Activated CD4-positive, alpha-beta T cell treated with anti-CD3 and anti-CD28 coated beads, Interleukin-2, amount 50 U/mL, for 4 hours (primary cell): Measurements from ENCODE around the gene PIK3R5.
A peak's percentile ranks its signal among the peaks of the same experiment; 100 is the strongest.

ENCODE experiments used
- DNase-seq, 2 experiments: peaks; one replicate each; pipeline ENCODE4 v3.0.0-alpha.2; 2020

The PIK3R5 gene

DNA sequence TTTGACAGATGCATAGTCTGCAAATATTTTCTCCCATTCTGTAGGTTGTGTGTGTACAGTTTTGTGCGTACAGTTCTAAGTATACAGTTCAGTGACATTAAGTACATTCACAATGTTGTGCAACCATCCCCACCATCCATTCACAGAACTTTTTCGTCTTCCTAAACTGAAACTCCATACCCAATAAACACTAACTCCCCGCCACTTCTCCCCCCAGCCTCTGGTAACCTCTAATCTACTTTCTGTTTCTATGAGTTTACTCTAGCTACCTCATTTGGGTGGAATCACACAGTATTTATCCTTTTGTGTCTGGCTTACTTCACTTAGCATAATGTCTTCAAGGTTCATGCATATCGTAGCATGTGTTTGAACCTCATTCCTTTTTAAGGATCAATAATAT lies 14.3 kb downstream of the PIK3R5 start:
- DNase-seq: no peak

DNA sequence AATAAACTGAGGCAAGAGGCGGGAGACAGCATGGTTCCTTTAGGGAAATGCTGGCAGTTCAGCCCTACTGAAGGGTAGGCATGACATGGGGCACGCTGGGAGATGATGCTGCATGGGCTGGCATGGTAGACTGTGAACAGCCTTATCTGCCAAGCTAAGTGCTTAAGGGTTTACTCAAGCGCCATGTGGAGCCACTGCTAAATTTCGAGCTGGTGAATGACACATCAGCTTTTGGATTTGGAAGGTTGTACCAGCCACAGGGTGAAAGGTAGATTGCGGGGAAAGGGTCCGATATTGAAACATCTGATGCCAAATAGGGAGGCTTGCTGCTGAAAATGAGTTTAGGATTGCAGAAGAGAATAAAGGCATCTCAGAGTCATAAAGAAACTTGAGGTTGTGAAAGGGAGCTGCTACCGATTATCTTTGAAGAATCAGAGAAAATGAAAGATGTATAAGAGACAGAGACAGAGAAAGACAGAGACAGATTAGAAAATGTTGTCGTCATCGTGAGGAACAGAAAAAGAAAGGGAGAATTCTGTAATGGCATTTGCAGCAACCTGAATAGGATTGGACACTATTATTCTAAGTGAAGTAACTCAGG lies 16.3 kb downstream of the PIK3R5 start:
- no peak for DNase-seq

GRCh38 chr17:8948462-8948861 lies 17.0 kb downstream of the PIK3R5 start:
- no peak for DNase-seq

DNA sequence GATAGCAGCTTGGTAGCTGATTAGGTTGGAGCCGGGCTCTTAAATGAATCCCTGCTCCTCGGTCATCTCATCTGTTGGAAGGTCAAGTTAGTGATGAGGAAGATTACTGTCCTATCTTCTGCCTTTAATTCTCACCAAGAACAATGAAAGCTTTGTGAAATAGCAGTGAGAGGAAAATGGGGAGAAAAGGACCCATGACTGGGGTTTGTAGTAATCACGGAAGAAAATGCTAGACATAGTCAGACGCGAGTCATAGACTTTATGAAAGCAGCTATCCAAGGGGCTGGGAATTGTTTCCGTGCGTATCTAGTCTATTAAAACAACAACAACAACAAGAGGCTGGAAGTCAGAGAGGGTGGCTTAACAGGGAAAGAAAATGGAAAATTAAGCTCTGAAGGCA lies 18.3 kb downstream of the PIK3R5 start:
- no peak for DNase-seq

- DNase-seq: no peak
Measured at GRCh38 chr17:8946476-8946875, 19.0 kb downstream of the PIK3R5 start.

GRCh38 chr17:8946071-8946470 lies 19.4 kb downstream of the PIK3R5 start:
- DNase-seq: no peak

GRCh38 chr17:8944748-8945147 lies 20.8 kb downstream of the PIK3R5 start:
- no peak for DNase-seq

GRCh38 chr17:8944083-8944482 lies 21.4 kb downstream of the PIK3R5 start:
- DNase-seq: no peak

- DNase-seq: peak; percentile 24 to 28
Measured at GRCh38 chr17:8941980-8942622, 23.4 kb downstream of the PIK3R5 start.

GRCh38 chr17:8941520-8941919 lies 24.0 kb downstream of the PIK3R5 start:
- DNase-seq: peak; percentile 54 to 57

DNA sequence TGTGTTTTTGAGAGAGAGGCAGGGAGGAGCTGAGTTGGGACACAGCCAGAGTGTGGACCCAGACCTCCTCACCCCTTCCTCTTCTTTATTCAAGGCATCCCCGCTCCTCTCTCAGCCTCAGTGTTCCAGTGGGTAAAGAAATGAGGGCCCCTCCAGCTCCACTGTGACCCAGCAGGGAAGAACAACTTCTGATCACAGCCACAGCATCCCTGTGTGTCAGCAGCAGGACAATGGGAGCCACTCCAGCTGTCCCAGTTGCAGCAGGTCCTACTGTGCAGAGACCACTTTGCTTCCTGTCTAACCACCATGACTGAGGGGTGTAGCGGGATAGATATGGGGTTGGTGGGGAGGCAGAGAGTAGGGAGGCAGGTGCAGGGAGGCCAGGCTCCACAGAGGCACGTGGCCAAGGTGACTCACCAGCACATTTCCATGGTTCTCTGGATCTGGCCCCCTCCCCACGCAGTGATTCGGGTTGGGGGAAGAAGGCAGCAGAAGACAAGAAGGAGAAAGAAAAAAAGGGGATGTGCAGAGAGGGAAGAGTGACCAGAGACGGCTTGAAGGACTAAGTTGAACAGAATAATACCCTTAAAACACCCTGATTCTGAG lies 24.5 kb downstream of the PIK3R5 start:
- peak; percentile 39 to 45 for DNase-seq

DNA sequence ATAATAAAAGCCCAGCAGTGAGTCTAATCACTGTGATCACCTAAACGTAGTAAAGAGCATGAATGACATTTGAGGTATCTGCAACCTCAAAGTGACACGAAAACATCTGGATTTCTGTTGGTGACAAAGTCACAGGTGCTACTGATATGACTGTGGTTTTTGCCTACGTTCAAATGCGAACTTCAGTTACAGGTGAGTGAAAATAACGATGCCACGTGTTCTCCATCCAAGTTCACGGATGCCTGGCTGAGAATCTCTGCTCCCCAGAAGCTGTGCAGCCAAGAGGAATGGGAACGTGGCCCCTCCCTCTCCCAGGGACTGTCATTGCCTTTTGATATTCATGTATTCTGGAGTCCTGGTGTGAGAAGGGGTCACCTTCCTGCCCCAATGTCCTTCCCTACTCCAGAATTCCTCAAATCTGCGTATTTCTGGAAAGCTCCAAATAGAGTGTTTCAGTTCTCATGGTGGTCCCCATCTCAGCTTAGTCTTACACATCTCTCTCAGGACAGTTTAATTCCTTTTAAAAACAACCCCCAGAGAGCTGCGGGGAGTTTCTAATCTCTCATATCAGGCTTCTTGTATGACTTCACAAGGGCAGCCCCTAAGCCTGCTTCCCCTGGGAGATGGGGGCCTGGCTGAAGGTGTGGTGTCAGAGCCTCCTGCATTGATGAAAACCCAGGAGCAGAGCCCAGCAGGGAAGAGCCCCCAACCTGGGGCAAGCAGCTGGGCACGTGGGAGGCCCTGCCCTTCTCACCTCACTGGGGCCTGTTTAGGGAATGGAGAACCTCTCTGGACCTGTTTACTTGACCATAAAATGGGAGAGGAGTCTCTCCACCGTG lies 25.8 kb downstream of the PIK3R5 start:
- no peak for DNase-seq

- DNase-seq: no peak
Measured at GRCh38 chr17:8938933-8939332, 26.6 kb downstream of the PIK3R5 start.

DNA sequence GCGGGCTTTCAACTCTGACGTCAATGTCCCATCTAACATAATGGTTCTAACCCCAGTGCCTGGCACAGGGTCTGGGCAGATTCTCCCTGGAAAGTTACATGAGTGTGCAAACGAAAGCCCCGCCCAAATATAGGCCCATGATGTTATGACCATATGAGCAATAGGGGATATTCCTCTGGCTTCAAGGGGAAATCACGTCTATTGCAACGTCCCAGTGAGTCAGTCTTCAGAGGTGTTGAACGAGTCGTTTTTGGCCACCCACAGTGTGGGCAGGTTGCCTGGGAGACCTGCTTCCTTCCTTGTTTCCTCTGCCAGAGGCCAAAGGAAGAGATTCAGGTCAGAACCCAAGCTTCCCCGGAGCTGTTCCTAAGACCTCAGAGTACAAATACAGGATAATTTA lies 30.3 kb downstream of the PIK3R5 start:
- DNase-seq: peak; percentile 44 to 64

GRCh38 chr17:8934346-8934745 lies 31.2 kb downstream of the PIK3R5 start:
- no peak for DNase-seq

- DNase-seq: no peak
Measured at GRCh38 chr17:8930649-8931048, 34.9 kb downstream of the PIK3R5 start.

GRCh38 chr17:8928347-8928746 lies 37.2 kb downstream of the PIK3R5 start:
- DNase-seq: no peak

GRCh38 chr17:8927395-8927794 lies 38.1 kb downstream of the PIK3R5 start:
- no peak for DNase-seq

DNA sequence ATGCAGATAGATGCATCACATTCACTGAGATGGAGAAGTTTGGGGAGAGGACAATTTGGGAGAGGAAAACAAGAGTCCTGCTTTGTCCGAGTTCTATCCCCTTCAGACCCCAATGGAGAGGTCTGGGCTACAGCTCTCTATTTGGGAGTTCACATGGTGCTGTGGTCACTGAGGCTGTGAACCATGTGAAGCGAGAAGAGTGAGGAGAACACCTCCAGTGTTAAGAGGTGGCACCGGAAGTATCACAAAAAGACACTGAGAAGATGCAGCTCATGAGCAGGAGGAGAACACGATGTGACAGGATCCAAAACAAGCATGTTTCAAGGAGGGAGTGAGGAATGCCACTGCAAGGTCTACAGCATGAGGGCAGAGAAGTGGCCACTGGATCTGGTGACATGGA lies 39.7 kb downstream of the PIK3R5 start:
- no peak for DNase-seq

GRCh38 chr17:8925141-8925540 lies 40.4 kb downstream of the PIK3R5 start:
- no peak for DNase-seq

- DNase-seq: no peak
Measured at GRCh38 chr17:8924595-8924994, 40.9 kb downstream of the PIK3R5 start.

- DNase-seq: no peak
Measured at GRCh38 chr17:8923762-8924161, 41.7 kb downstream of the PIK3R5 start.

GRCh38 chr17:8922928-8923327 lies 42.6 kb downstream of the PIK3R5 start:
- DNase-seq: no peak

- DNase-seq: no peak
Measured at GRCh38 chr17:8922451-8922850, 43.1 kb downstream of the PIK3R5 start.
